Right lobe of liver (tissue), 4 donors: ENCODE results near the gene GPSM3.

Source experiments
- CTCF ChIP-seq, 4 donors: fragments of 200-600 bp in 3 of 4; fragments of 450-650 bp in 1 of 4; IDR thresholded peaks; one replicate each; pipeline versions ENCODE4 v1.5.1 to v1.8.0; 2016 to 2022; ENCODE audit warnings: antibody characterized with exemption in 4 of 4, mild to moderate bottlenecking in 2 of 4
- POLR2A ChIP-seq: fragments of 450-650 bp; IDR thresholded peaks from one replicate; pipeline ENCODE4 v1.6.1; 2017; ENCODE audit warnings: antibody characterized with exemption, mild to moderate bottlenecking
- donor health status: DM: no; HTN: no; CAD: no.
- donor health status: DM: no; HTN: no; CAD: no.
- donor health status: DM: no; HTN: yes; CAD: no.

- TF ChIP-seq CTCF (IDR thresholded peaks at IDR 0.05) (no peak), POLR2A (no peak)
Measured at GRCh38 chr6:32167761-32168262, 24.6 kb downstream of the GPSM3 start.
